HFFc6 (cell line): ENCODE data around the gene POGK. TPM values are rescaled to one million over a fixed set of nuclear protein-coding genes. Genes with fewer than 3 reads are reported as not detected.
A peak's percentile ranks its signal among the peaks of the same experiment; 100 is the strongest.

Source experiments
- DNase-seq: peaks from one replicate; pipeline ENCODE4 v3.0.0-alpha.2; 2018
- H3K27ac Mint-ChIP-seq: 2 replicates; pipeline ENCODE4 v1.8.0; 2020; ENCODE audit warnings: mild to moderate bottlenecking, mixed read lengths
- H3K27me3 Mint-ChIP-seq: 2 replicates; pipeline ENCODE4 v1.8.0; 2021; ENCODE audit warnings: mild to moderate bottlenecking, moderate library complexity, mixed read lengths; ENCODE audit not compliant: insufficient read depth
- H3K36me3 Mint-ChIP-seq: 2 replicates; pipeline ENCODE4 v1.8.0; 2021; ENCODE audit warnings: low read depth, mixed read lengths
- H3K4me1 Mint-ChIP-seq: 2 replicates; pipeline ENCODE4 v1.8.0; 2020; ENCODE audit warnings: low read depth, mixed read lengths
- H3K4me3 Mint-ChIP-seq: 2 replicates; pipeline ENCODE4 v1.8.0; 2020; ENCODE audit warnings: mild to moderate bottlenecking, moderate library complexity, mixed read lengths
- H3K9me3 Mint-ChIP-seq: 2 replicates; pipeline ENCODE4 v1.8.0; 2020; ENCODE audit warnings: mild to moderate bottlenecking, mixed read lengths
- CTCF ChIP-seq: fragments of 200-600 bp; sonication (generic); IDR thresholded peaks from 2 replicates; pipeline ENCODE4 v1.5.0; 2021; ENCODE audit warnings: antibody characterized with exemption, mild to moderate bottlenecking
- total RNA-seq, 6 experiments: library from RNA; stranded (reverse); fragmentation: NEBNext Ultra II Directional; extraction: Animal tissue kit (Norgen Biotek cat#: 25700); gene quantifications; 2 replicates in 1 of 6; 3 replicates in 5 of 6; pipeline ENCODE4 v1.2.3, GENCODE V29; 2021

Gene POGK
- total RNA-seq, 6 experiments from 2014 or later = 27.6 to 36.3 (median 29.4) TPM

- no peak overlapping the region for H3K27ac Mint-ChIP-seq
- H3K4me3 Mint-ChIP-seq = no peak overlapping the region
- no peaks in the 10 kb centered on the region; the same call in 1 of the 2 replicates for H3K27me3 Mint-ChIP-seq
- H3K4me1 Mint-ChIP-seq = peaks cover 11% of the 10 kb centered on the region
- no peak for TF ChIP-seq CTCF
- H3K36me3 Mint-ChIP-seq = peaks cover 31% of the 10 kb centered on the region
- no peak for DNase-seq
- H3K9me3 Mint-ChIP-seq = no peaks in the 10 kb centered on the region
Observed at GRCh38 chr1:166858726-166859419, 19.6 kb downstream of the POGK start.

GRCh38 chr1:166859597-166859996, 20.3 kb downstream of the POGK start:
- Mint-ChIP-seq H3K36me3 (peaks cover 31% of the 10 kb centered on the region), H3K9me3 (no peaks in the 10 kb centered on the region), H3K27ac (peak overlapping the region; percentile 22; the same call in 1 of the 2 replicates), H3K27me3 (no peaks in the 10 kb centered on the region; the same call in 1 of the 2 replicates), H3K4me3 (no peak overlapping the region), H3K4me1 (peaks cover 3% of the 10 kb centered on the region)
- TF ChIP-seq CTCF = no peak
- no peak for DNase-seq

- no peaks in the 10 kb centered on the region for H3K9me3 Mint-ChIP-seq
- H3K27me3 Mint-ChIP-seq = no peaks in the 10 kb centered on the region; the same call in 1 of the 2 replicates
- H3K4me3 Mint-ChIP-seq = no peak overlapping the region
- H3K36me3 Mint-ChIP-seq = peaks cover 28% of the 10 kb centered on the region
- H3K4me1 Mint-ChIP-seq = no peaks in the 10 kb centered on the region
- no peak for TF ChIP-seq CTCF
- no peak for DNase-seq
- no peak overlapping the region for H3K27ac Mint-ChIP-seq
Observed at GRCh38 chr1:166865926-166866325, 26.7 kb downstream of the POGK start.

GRCh38 chr1:166868639-166869038, 29.4 kb downstream of the POGK start:
- H3K27ac Mint-ChIP-seq = no peak overlapping the region
- H3K36me3 Mint-ChIP-seq = peaks cover 20% of the 10 kb centered on the region
- no peak for DNase-seq
- H3K4me1 Mint-ChIP-seq = peaks cover 12% of the 10 kb centered on the region
- H3K27me3 Mint-ChIP-seq = no peaks in the 10 kb centered on the region; the same call in none of the 2 replicates
- H3K4me3 Mint-ChIP-seq = no peak overlapping the region
- H3K9me3 Mint-ChIP-seq = no peaks in the 10 kb centered on the region
- TF ChIP-seq CTCF = no peak

GRCh38 chr1:166869318-166870099, 30.2 kb downstream of the POGK start:
- no peak for DNase-seq
- Mint-ChIP-seq H3K36me3 (peaks cover 12% of the 10 kb centered on the region), H3K9me3 (no peaks in the 10 kb centered on the region), H3K27me3 (no peaks in the 10 kb centered on the region; the same call in none of the 2 replicates), H3K27ac (no peak overlapping the region), H3K4me1 (peaks cover 13% of the 10 kb centered on the region), H3K4me3 (no peak overlapping the region)
- TF ChIP-seq CTCF = no peak
